ES-I3 (cell line): Measurements from ENCODE around the gene CROCC2.

Experiments used
- H3K36me3 ChIP-seq: 2 replicates; pipeline ENCODE4 v1.6.1; 2013; ENCODE audit warnings: mild to moderate bottlenecking, low read length, control low read depth, moderate library complexity; ENCODE audit not compliant: insufficient read depth
- H3K4me1 ChIP-seq: 2 replicates; pipeline ENCODE4 v1.6.1; 2013; ENCODE audit warnings: mild to moderate bottlenecking, control low read depth, low read length; ENCODE audit not compliant: insufficient read depth
- H3K9ac ChIP-seq: 2 replicates; pipeline ENCODE4 v1.6.1; 2013; ENCODE audit warnings: low read depth, mild to moderate bottlenecking, low read length, moderate library complexity
- H3K9me3 ChIP-seq: 2 replicates; pipeline ENCODE4 v1.6.1; 2013; ENCODE audit warnings: mild to moderate bottlenecking, low read length, moderate library complexity; ENCODE audit not compliant: control insufficient read depth, insufficient read depth

Gene CROCC2

GRCh38 chr2:240893363-240893844, 12.7 kb upstream of the CROCC2 start:
- Histone ChIP-seq H3K9me3 (no peaks in the 10 kb centered on the region), H3K36me3 (no peaks in the 10 kb centered on the region), H3K4me1 (peaks cover 7% of the 10 kb centered on the region; the same call in 1 of the 2 replicates), H3K9ac (no peak overlapping the region)

GRCh38 chr2:240894006-240894405, 12.1 kb upstream of the CROCC2 start:
- H3K9ac ChIP-seq: no peak overlapping the region
- H3K9me3 ChIP-seq: no peaks in the 10 kb centered on the region
- no peaks in the 10 kb centered on the region for H3K36me3 ChIP-seq
- H3K4me1 ChIP-seq: peaks cover 7% of the 10 kb centered on the region; the same call in 1 of the 2 replicates

- Histone ChIP-seq H3K4me1 (peaks cover 7% of the 10 kb centered on the region; the same call in 1 of the 2 replicates), H3K36me3 (no peaks in the 10 kb centered on the region), H3K9ac (no peak overlapping the region), H3K9me3 (no peaks in the 10 kb centered on the region)
Observed at GRCh38 chr2:240894836-240895558, 11.1 kb upstream of the CROCC2 start.

- Histone ChIP-seq H3K4me1 (peaks cover 7% of the 10 kb centered on the region; the same call in 1 of the 2 replicates), H3K9ac (no peak within 1 kb of the TSS), H3K9me3 (no peaks in the 10 kb centered on the region; the same call in 1 of the 2 replicates), H3K36me3 (no peaks in the 10 kb centered on the region)
Observed at GRCh38 chr2:240895656-240896388, 10.3 kb upstream of the CROCC2 start, which contains the start of gene MAB21L4. Gene MAB21L4, minus strand, starts transcription at chr2:240896156. Its CDS starts 159 bp downstream, at chr2:240895997.

- no peaks in the 10 kb centered on the region for H3K36me3 ChIP-seq
- H3K9ac ChIP-seq: no peak overlapping the region
- peaks cover 7% of the 10 kb centered on the region; the same call in 1 of the 2 replicates for H3K4me1 ChIP-seq
- H3K9me3 ChIP-seq: peaks cover 3% of the 10 kb centered on the region; the same call in 1 of the 2 replicates
Observed at GRCh38 chr2:240896394-240896793, 9.7 kb upstream of the CROCC2 start.

GRCh38 chr2:240896871-240897692, 9.1 kb upstream of the CROCC2 start:
- H3K9ac ChIP-seq: no peak overlapping the region
- no peaks in the 10 kb centered on the region for H3K36me3 ChIP-seq
- peaks cover 3% of the 10 kb centered on the region; the same call in 1 of the 2 replicates for H3K9me3 ChIP-seq
- H3K4me1 ChIP-seq: peaks cover 7% of the 10 kb centered on the region; the same call in 1 of the 2 replicates

GRCh38 chr2:240898108-240898730, 7.9 kb upstream of the CROCC2 start:
- no peak overlapping the region for H3K9ac ChIP-seq
- H3K4me1 ChIP-seq: peaks cover 7% of the 10 kb centered on the region; the same call in 1 of the 2 replicates
- no peaks in the 10 kb centered on the region for H3K36me3 ChIP-seq
- H3K9me3 ChIP-seq: peaks cover 3% of the 10 kb centered on the region; the same call in 1 of the 2 replicates

- Histone ChIP-seq H3K4me1 (peaks cover 2% of the 10 kb centered on the region; the same call in 1 of the 2 replicates), H3K9me3 (peaks cover 3% of the 10 kb centered on the region; the same call in 1 of the 2 replicates), H3K9ac (no peak overlapping the region), H3K36me3 (no peaks in the 10 kb centered on the region)
Observed at GRCh38 chr2:240898731-240899467, 7.2 kb upstream of the CROCC2 start.

GRCh38 chr2:240899468-240899865, 6.7 kb upstream of the CROCC2 start:
- Histone ChIP-seq H3K9ac (no peak overlapping the region), H3K4me1 (no peaks in the 10 kb centered on the region; the same call in 1 of the 2 replicates), H3K36me3 (no peaks in the 10 kb centered on the region), H3K9me3 (peaks cover 3% of the 10 kb centered on the region; the same call in 1 of the 2 replicates)

GRCh38 chr2:240900141-240900860, 5.8 kb upstream of the CROCC2 start:
- no peaks in the 10 kb centered on the region for H3K36me3 ChIP-seq
- peaks cover 3% of the 10 kb centered on the region; the same call in 1 of the 2 replicates for H3K9me3 ChIP-seq
- H3K9ac ChIP-seq: no peak overlapping the region
- no peaks in the 10 kb centered on the region; the same call in 1 of the 2 replicates for H3K4me1 ChIP-seq

- Histone ChIP-seq H3K4me1 (no peaks in the 10 kb centered on the region; the same call in 1 of the 2 replicates), H3K36me3 (no peaks in the 10 kb centered on the region), H3K9me3 (peaks cover 3% of the 10 kb centered on the region; the same call in 1 of the 2 replicates), H3K9ac (no peak overlapping the region)
Observed at GRCh38 chr2:240901986-240902614, 4.0 kb upstream of the CROCC2 start.

- no peaks in the 10 kb centered on the region for H3K4me1 ChIP-seq
Observed at GRCh38 chr2:240902615-240903041, 3.5 kb upstream of the CROCC2 start.

More at GRCh38 chr2:240902615-240903041, 3.5 kb upstream of the CROCC2 start:
- H3K9ac ChIP-seq: no peak overlapping the region
- no peaks in the 10 kb centered on the region for H3K36me3 ChIP-seq
- peaks cover 3% of the 10 kb centered on the region; the same call in 1 of the 2 replicates for H3K9me3 ChIP-seq
